GM21390 (cell line): ENCODE data around the gene NPAS2.

ENCODE experiments used
- ATAC-seq: cut with Tn5 transposase; IDR thresholded peaks from one replicate; pipeline ENCODE4 v1.9.1; 2021; ENCODE audit not compliant: unreplicated experiment

Gene NPAS2

DNA sequence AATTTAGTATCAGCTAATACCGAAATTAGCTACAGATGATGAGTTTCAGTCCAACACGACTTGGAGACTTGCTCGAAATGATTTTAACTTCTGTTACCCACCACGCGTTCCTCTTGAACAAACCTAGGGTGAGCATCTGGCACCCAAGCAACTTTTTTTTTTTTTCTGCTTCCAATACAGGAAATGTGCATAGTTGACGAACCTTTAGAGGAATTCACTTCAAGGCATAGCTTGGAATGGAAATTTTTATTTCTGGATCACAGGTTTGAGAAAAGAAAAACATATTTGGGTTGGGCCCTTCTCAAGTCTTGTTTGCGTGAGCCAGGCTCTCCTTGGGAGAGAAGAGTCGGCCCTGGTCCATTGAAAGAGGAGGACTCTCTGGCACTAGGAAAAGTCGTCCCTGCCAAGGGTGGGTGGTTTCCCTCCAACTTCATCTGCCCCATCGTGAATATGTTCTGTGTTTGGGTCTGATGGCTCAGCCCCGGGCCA lies 144.8 kb downstream of the NPAS2 start:
- no peak for ATAC-seq

DNA sequence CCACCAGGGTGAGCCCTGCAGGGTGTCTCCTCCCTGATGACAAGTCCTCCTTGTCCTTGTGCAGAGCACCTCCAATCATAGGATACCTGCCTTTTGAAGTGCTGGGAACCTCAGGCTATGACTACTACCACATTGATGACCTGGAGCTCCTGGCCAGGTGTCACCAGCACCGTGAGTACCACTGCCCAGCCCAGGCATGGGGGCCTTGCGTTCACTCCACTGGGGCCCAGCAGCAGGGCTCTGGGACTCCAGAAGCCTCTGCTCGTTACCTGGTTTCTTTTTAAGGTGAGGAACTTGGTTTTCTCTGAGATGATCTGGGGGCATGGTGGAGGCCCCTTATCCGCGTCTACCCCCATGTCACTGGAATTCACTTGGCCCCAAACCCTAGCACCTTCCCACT lies 145.7 kb downstream of the NPAS2 start:
- no peak for ATAC-seq

DNA sequence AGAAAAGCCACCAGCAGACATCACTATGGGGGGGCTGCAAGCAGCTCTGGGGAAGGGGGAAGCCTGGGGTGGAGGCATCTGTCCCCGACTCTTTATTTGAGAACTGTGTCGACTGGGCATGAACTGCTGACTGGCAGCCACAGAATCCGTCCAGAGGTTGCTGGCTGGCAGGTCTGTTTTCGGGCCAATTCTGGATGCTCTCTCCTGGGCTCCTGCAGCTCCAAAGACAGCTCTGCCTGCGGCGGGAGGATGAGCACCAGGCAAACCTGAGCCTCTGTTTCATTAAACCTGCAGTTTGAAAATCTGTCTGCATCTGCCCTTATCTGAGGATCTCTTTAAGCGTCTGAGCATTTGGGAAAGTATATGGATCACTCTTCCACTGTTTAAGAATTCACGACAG lies 147.8 kb downstream of the NPAS2 start:
- ATAC-seq: no peak

DNA sequence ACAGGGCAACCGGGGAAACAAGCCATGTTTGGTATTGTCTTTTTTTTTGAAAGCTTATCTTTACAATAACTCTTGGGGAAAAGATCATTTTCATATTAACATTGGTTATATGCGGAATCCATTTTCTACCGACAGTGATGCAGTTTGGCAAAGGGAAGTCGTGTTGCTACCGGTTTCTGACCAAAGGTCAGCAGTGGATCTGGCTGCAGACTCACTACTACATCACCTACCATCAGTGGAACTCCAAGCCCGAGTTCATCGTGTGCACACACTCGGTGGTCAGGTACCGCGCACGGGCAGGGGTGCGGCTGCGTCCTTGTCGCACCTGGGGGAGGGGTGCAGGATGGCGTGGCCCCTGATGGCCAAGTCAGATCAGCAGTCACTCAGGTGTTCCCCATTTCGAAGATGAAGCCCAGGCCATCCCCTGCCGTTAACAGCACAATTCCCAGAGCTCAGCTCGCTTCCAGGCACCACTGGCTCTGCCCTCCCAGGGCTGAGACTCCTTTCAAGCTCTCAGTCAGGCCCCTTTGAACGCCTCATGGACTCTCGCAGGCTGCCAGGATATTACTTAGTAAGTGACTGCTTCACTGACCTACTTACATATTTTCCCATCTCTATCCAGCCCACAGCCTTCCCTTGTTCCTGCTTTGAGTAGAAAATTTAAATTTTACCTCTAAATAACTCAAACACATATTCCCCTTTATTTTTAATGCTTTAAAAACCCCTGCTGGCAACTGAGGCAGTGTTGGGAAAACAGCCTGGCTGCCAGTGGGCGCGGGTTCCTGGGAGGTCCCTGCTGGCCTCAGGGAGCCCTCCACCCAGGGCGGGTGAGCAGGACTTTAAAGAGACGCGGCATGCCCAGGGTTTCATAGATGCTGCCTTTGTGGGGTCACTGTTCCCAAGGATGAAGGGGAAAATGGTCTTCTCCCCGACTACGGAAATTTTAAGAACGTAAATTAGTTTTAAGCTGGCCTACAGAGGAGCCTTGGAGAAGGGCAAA lies 148.5 kb downstream of the NPAS2 start:
- ATAC-seq: no peak

DNA sequence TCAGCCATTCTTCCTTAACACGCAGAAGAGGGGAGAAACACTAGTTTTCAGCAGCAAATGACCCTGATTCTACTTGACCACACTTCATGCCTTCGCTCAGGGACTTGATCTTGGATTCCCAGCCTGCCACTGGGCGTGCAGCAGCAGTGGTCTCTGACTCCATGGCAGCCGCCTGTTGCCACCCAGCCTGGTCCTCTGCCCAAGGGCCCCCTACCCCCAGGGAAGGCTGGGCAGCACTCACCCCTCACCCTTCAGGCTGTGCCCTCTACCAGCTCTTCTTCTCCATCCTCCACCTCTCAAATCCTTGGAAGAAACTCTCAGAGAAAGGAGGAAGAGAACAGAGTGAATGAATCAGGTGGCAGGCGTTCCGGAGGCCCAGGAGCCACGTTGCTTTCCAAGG lies 150.1 kb downstream of the NPAS2 start:
- no peak for ATAC-seq

DNA sequence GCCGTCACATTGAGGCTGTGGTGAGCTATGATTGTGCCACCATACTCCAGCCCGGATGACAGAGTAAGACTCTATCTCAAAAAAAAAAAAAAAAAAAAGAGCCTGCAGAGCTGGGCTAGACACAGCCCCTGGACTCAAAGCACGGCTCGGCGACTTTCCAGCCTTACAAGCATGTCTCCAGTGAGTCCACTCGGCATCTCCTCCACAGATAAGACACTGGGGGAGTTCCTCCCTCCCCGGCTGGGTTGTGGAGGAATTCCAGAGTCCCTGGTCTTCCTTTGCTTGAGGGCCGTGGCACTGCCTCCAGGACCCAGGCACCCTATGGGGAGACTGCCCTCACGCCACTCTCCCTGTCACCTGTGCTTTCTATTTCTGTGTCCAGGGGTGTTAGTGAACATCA lies 151.3 kb downstream of the NPAS2 start:
- no peak for ATAC-seq

DNA sequence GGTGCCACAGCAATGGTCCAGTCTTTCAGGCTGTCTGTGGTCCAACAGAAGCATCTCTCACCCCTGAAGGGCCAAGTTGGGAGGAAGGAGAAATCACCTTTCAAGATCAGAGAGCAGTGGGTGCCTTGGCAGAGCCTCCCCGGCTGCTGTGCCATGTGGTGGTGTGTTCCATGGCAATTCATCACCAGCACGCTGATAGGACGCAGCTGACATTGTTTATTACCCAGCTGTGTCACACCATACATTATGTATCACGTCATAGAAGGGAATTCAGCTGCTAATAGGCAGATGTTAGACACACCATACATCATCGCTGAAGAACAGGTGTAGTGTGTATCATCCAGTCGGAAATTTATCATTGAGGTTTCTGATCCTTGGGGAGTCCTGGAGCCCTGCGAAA lies 152.5 kb downstream of the NPAS2 start:
- ATAC-seq: no peak

DNA sequence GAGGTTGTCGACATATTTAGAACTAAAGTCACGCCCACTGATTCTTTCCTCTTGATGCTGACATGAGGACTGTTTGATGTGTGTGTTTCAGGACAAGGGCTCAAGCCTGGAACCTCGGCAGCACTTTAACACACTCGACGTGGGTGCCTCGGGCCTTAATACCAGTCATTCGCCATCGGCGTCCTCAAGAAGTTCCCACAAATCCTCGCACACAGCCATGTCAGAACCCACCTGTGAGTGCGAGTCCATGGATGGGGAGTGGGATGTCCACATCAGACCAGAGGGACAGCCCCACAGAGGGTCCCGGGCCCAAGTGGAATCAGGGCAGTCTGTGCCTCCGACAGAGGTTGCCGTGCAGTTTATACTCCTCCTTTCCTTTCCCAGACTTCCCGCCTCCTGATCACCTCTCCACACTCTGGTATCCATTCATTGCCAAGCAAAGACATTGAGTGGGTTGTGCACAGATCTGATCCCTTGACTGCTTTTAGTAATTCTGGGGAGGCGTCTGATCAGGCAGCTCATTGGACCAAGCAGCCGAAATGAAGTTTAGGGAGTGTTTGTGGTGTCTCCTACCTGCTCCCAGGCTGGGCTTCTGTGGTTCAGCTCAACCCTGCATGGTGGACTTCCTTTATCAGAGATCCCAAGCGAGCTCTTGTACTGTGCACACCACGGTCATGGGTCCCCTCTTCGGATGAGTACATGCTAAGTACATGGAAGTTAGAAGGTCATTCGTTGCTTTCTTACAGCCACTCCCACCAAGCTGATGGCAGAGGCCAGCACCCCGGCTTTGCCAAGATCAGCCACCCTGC lies 155.0 kb downstream of the NPAS2 start:
- ATAC-seq: no peak

DNA sequence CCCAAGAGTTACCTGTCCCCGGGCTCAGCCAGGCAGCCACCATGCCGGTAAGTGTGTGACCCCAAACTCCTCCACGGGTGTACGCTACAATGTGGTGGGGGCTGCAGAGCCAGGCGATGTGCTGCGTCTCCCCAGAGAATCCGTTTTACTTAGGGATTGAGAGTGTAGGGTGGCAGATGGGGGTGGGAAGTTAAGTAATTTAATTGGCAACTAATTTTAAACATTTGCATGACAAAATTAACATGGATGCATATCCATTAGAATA lies 155.5 kb downstream of the NPAS2 start:
- ATAC-seq: no peak

DNA sequence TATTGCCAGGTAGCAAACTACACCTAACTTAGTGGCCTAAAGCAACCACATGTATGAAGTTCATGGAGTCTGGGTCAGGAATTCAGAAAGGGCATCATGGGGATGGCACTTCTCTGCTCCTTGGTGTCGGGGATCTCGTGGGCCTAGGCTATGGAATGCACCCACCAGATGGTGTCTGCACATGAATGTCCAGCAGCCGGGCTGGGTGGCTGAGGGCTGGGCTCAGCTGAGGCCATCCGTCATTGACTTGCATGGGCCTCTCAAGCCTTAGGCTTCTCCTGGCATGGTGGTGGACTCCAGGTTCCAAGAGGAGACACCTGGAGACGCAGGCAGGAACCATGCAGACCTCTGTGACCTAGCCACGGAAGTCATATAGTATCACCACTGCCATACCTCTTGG lies 156.1 kb downstream of the NPAS2 start:
- ATAC-seq: no peak

DNA sequence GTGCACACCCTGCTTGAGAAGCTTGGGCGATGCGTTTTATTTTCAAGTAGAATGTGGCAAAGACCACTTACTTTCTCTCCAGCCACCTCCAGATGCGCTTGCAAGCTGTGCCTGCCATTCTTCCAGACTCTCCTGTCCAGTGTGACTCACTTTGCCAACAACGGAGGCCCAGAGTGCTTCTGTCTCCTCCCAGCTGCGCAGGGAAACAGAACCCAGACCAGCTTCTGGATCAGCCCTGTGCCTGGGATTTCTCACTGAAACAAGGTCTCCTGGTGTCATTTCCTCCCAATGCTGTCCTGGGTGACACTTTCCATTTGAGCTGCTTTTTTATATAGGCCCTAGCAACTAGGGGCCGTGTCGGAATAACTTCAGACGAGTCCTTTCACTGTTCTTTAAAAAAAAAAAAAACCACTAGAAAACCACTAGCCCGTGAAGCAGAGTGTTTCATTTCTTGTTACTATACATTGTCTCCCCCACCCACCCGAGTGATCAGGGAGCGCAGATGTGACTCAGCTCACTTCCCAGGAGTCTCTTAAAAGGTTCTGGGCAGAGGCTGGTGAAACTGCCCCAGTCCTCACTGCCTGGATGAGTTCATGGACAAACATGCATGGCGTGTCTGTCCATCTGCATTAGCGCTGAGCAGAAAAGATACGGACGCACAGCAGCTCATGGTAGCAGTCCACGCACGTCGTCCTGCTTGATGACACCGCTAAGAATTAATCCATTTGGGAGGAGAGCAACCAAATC lies 156.9 kb downstream of the NPAS2 start:
- peak; percentile 81 for ATAC-seq

DNA sequence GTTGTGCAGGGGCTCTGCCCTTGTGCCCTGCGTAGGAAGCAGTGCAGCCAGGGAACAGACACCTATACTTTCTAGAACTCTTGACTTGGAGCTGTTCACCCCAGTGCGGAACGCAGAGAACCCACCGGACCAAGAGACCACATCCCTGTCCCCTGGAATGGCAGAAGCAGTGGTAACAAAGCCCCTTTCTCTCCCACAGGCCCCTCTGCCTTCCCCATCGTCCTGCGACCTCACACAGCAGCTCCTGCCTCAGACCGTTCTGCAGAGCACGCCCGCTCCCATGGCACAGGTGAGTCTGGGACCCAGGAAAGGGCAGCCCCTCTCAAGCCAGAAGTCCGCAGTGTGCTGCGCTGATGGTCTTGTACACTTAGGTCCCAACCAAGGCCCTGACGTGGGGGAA lies 157.6 kb downstream of the NPAS2 start:
- ATAC-seq: no peak

DNA sequence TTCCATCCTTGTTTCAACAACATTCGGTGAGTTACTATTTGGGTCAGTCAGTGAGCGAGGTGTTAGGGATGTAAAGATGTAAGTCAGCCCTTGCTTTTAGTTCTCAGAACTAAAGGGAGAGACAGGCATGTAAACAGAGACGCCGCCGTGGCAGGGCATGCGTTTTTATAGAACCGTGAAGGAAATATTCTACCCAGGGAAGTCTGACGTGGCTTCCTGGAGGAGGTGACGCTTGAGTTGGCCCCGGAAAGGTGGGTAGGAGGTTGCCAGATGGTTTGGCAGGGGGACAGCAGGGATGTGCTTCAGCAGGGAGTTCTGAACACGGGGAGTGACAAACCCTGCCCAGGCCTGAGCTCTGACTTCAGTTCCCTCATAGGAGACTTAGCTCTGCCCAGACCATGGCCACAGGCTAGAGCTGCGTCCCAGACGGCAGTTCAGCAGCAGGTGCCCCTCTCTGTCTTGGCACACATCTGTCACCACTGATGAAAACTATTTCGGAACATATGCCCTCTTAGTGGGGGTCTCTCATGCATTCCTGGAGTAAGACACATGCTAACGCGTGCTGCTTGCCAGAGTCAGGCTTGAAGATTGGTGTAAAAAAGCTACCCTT lies 158.7 kb downstream of the NPAS2 start:
- no peak for ATAC-seq

DNA sequence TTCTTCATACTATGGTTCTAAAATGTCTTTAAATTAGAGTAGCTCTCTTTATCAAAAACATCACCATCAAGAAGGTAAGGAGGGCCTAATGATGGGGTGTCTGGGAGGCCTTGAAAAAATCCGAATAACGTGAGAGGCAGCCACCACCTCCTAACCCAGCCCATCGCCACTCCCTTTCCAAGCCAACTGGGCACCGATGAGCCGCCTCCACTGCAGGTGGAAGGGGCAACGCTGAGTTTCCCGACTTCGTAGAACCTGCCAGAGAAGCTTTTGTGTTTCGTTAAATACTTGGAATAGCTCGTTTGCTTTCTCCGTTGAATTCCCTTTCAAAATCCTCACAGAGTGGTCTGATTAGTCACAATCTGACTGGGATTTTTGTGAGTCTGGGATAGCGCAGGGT lies 160.1 kb downstream of the NPAS2 start:
- ATAC-seq: no peak

DNA sequence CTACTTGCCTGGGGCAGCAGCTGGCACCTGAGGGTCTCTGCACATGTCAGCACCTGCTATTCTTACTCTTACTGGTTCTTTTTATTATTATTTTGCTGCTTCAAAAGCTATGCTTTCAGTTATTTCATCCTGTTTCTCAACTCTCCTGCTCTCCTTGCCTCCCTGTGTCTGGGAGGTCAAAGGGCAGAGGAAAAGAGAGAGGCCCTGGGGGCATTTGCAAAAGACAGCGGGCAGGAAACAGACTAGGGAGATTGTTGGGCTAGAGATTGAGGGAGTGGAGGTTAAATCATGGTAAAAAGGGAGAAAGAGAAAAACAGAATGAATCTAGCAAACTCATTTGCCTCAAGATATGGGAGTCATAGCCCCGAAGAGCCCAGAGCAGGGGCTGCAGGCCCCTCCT lies 161.1 kb downstream of the NPAS2 start:
- no peak for ATAC-seq

DNA sequence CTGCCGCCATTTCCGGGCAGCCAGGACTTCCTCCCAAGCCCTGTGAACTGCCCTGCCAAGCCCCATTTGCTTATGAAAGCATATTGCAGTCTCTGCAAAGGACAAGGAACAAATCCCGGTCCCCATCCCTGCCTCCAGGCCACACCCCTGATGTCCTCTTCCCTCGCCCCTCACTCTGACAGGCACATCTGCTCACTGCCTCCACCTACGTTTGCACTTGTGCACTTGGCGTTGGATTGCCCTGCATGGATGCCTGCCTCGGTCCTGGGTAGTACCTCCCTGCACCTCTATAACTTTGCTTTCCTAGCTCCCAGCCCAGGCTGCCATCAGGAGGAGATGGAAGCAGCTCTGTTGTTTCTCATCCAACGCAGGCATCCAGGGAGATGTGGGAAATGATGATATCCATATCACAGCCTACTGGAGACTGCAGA lies 162.5 kb downstream of the NPAS2 start:
- ATAC-seq: no peak

DNA sequence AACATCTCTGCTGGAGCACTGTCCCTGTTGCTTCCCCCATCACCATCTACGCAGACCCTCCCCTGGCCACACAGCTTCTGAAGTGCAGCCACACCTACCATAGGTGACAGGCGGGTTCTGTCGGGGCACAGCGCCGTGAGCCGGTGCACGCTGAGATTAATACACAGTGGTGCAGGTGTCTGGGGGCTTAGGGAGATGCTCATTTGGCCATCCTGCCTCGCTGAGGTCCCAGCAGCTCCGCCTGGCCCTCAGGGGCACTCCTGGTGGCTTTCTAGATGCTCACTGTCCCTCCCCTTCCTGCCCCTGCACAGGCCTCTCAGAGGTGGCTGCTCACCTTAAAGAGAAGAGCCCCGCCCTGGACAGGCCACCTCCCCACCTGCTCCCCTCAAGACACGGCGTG lies 163.3 kb downstream of the NPAS2 start:
- no peak for ATAC-seq

DNA sequence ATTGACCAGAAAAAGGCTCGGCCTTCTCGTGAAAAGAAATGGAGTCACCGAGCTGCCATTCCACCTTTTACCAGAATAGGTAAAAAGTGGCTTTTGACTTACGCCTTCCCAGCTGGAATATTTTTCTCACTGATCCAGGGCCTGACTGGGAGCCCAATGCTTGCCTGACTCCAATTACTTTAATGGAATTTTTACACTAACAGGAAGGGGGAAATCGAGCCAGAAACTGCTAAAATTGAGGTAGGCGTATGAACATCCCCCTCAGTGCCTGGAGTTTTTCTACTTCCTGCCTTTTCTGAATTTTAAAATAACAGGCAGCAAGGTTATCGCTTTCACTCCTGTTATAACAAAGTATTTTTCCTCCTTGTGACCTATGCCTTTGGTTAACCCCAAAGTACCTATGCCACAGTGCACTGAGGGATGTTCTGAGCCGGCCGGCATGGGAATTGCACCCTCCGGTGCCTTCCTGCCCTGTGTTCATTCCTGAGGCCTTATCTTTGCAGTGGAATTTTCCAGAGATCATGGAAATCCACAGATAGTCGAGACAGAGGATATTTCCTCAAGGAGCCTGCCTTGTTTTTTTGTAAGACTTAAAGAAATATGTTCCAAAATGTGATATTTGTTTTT lies 163.9 kb downstream of the NPAS2 start:
- ATAC-seq: no peak

DNA sequence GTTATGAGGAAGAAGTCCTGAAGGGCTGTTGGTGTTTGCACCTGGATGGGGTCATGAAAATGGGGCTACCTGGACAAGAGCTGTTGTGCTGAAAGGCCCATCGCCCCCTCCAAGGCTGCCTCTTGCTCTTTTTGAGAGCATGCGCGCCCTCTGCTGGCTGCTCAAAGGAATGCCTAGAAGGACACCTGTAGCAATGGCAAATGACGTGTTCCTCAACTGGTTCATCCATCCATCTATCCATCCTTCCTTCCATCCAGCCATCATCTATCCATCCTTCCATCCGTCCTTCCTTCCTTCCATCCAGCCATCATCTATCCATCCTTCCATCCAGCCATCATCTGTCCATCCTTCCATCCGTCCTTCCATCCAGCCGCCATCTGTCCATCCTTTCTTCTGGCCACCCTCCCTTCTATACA lies 165.0 kb downstream of the NPAS2 start:
- no peak for ATAC-seq

DNA sequence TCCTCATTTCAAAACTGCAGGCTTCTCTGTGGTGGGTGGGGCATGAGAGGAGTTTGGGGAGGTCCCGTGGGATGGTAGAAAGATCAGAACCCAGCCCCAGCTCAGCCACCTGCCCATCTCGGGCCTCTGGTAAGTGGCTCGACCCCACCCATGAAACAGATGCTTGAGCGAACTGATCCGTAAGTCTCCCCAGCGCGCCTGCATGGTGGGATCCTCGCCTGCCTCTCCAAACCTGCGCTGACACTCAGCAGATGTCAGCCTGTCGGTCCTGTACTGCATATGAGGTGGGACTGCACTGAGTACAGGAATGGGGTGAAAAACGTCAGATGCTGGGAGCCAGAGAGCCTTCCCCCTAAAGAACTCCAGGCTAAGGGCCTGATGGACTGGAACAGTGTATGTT lies 166.2 kb downstream of the NPAS2 start:
- no peak for ATAC-seq

DNA sequence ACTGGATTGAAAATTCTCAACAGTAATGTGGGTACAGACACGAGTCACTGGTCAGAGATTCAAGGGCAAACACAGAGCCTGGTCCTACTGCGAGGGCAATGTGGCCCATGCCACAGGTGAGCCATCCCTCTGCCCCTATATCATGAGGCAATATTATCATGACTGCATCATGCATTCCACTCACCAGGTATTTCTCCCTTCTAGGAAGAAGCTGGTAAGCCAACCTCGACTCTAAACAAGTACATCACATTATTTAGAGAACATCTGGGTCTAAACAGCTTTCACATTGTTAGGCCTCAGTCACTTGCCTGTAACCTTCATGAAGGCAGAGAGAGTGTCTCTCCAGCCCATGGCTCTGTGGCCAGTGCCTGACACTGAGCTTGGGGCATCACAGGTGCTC lies 167.6 kb downstream of the NPAS2 start:
- no peak for ATAC-seq
